Activated CD4-positive, CD25-positive, alpha-beta regulatory T cell treated with anti-CD3 and anti-CD28 coated beads, Interleukin-2, amount 50 U/mL, for 24 hours (primary cell): ENCODE results near the gene SBSN.
A peak's percentile ranks its signal among the peaks of the same experiment; 100 is the strongest.

Experiments used
- ATAC-seq, 2 donors: fragments of 150-1000 bp; cut with Tn5 transposase; one replicate each; pipeline ENCODE4 v1.10.0; 2021; ENCODE audit warnings: mild to moderate bottlenecking in 1 of 2, moderate library complexity in 1 of 2

The SBSN gene, protein sequence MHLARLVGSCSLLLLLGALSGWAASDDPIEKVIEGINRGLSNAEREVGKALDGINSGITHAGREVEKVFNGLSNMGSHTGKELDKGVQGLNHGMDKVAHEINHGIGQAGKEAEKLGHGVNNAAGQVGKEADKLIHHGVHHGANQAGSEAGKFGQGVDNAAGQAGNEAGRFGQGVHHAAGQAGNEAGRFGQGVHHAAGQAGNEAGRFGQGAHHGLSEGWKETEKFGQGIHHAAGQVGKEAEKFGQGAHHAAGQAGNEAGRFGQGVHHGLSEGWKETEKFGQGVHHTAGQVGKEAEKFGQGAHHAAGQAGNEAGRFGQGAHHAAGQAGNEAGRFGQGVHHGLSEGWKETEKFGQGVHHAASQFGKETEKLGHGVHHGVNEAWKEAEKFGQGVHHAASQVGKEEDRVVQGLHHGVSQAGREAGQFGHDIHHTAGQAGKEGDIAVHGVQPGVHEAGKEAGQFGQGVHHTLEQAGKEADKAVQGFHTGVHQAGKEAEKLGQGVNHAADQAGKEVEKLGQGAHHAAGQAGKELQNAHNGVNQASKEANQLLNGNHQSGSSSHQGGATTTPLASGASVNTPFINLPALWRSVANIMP

DNA sequence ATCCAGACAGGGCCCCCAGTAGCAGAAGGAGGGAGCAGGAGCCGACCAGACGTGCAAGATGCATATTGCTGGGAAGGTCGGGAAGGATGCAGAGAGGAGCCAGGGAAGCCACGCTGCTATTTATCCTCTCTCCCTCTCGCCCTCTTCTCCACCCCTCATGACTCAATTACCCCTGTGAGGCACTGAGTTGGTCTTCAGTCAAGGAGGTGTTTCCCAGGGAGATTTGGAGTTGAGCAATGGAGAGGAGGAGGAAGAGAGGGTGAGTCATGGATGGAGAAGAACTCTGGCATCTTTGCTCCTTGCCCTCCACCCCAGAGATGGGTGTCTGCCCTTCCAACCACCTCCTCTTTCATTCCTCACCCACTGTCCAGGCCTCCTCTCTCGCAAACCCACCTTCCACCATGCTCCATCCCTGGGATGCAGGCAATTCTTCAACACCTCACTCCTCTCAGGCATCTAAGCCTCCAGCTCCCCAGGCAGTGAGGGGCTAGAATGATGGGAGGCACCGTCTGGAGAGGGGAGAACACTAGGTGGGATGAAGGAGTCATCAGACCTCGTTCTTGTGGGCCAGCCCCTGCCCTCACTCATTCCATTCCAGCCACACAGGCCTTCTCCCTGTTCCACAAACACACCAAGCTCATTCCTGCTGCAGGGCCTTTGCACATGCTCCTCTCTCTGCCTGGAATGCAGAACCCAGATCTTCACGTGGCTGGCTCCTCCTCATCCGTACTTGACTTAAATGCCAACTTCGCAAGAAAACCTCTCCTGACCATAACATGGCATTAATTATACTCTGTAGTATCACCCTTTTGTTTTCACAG, at the start of gene SBSN:
Gene SBSN (minus strand): TSS at position 94 of the 821 bp plus-strand sequence. CDS start 30 bp downstream, at position 64.
- ATAC-seq: no peak

DNA sequence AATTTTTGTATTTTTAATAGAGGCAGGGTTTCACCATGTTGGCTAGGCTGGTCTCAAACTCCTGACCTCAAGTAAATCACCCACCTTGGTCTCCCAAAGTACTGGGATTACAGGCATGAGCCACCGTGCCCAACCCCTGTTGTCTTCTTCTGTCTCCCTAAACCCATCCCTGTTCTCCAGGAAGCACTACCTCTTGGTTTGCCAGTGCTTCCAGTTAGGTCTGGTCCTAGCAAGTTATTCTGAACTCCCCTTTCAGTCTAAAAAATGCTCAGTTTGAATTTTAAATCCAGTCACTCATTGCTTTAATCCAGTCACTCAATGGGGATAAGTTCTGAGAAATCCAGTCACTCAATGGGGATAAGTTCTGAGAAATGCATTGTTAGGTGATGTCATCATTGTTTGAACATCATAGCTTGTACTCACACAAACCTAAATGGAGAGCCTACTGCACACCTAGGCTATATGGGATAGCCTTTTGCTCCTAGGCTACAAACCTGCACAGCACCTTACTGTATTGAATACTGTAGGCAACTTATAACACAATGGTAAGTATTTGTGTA, 43.4 kb upstream of the SBSN start:
- peak in 1 of 2 donors; percentile 20 for ATAC-seq

DNA sequence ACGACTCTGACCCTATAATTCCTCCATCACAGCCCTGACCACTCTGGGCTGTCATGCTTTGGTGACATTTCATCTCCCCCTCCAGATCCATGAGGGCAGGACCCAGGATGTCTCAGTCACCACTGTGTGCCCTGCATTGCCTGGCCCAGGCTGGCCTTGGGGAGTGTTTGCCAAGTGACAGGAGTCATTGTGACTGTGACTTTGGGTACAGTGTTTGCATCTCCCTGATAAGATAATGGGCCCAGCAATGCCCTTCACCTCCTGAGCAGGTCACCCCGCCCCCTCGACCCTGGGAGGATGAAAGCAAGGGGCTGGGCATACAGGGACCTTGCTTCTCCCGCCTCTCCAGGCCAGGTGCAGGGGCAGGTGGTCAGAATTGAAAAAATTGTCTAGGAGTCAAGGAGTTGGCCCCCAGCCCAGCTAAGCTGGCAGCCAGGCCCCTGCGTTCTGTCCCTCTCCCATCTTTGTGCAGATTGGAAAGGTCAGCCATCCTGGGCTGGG, 41.2 kb upstream of the SBSN start:
- ATAC-seq: no peak

DNA sequence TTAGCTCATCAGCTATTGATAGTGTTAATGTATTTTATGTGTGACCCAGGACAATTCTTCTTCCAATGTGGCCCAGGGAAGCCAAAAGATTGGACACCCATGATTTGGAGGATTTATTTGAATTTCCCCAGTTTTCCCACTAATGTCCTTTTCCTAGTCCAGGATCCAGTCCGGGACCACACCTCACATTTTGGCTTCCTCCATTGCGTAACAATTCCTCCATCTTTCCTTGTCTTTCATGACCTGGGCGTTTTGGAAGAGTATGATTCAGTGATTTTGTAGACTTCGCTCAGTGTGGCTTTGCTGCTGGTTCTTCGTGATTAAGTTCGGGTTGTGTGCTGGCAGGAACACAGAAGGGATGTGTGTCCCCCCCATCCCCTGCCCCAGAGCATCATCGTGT, 38.6 kb upstream of the SBSN start:
- ATAC-seq: no peak

DNA sequence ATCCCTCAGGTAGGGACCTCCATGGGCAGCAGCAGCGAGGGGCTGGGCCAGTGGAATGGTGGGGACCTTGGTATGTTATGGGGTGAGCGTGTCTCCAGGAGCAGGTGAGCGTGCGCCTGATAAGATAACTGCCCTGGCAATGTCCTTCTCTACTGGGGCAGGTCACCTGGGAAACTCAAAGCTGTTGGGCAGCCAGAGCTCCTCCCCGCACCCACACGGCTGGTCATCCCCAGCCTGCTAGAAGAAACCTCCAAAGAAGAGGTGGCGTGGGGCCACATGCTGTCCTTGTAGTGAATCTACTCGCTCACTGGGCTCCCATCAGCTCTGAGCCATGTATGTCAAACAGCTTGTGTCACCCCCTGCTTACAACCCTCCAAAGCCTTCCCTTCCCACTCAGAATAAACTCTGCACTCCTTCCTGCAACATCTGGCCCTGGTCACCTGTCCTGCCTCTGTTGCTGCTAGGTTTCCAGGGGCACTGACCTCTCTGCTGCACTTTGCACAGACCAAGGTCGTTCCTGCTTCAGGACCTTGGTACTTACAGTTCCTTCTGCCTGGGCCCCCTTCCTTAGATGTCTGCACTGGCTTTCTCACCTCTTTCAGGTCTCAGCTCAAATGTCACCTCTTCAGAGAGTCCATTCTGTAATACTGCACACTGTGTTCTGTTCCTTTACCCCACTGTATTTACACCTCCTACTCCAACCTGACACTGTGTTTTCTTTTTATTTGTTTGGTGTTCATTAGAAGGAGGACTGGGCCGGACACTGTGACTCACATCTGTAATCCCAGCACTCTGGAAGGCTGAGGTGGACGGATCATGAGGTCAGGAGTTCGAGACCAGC, 37.1 kb upstream of the SBSN start:
- no peak for ATAC-seq

DNA sequence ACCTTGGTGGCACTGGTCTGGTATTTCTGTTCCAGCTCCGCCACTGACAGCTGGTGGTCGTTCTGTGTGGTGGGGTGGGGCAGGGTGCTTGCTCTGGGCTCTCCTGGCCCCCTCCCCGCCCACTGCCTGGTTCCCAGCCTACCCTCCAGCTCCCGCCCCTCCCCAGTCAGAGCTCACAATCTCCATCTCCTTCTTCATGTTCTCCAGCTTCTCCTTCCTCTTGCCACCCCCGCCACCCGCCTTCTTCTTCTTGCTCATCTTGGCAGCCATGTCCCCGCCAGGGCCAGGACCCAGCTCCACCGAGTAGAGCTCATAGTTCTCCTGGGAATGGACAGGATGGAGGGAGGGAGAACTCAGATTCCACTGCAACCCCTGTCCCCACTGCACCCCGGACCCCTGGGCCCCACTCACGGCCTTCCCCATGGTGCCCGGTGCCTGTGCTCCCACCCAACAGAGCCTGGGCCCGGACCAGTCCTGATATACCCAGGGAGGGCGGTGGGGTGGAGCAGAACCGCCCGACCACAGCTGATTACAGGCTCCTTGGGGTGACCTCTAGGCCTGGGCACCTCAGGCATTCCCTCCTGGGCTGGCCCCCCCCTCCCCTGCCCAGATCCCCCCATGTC, 35.2 kb upstream of the SBSN start, which contains the start of gene ATP4A:
Gene ATP4A (minus strand): TSS at position 452 of the 623 bp plus-strand sequence. CDS start 29 bp downstream, at position 423.
- ATAC-seq: no peak

DNA sequence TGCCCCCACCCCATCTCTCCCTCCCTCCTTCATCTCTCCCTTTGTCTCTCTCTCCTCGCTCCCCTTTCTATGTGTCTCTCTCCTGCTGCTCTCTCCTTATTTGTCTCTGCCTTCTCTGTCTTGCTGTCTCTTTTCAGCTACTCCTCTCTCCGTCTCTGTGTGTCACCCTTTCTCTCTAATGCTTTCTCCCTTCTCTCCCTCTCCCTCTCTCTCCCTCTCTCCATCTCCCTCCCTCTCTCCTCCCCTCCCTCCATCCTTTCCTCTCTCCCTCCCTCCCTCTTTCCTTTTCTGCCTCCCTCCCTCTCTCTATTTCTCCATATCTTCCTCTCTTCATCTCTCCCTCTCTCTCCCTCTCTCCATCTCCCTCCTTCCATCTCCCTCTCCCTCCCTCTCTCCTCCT, 34.7 kb upstream of the SBSN start:
- ATAC-seq: no peak

DNA sequence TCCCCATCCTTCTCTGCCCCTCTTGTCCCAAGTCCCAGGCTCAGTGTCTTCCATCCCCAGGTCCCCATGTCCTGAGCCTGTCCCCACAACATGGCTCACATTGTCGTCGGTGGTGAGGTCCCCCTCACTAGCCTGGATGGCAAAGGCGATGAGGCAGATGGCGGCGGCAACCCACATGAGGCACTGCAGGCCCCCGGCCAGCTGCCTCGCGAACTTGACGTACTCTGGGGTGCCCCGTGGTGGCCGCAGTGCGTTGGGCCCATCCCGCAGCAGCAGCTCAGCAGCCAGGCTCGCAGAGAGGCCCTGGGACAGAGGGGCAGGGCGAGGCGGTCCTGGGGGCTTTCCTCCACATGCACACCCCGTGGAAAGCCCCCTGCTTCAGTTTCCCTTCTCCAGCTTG, 34.2 kb upstream of the SBSN start:
- ATAC-seq: no peak

DNA sequence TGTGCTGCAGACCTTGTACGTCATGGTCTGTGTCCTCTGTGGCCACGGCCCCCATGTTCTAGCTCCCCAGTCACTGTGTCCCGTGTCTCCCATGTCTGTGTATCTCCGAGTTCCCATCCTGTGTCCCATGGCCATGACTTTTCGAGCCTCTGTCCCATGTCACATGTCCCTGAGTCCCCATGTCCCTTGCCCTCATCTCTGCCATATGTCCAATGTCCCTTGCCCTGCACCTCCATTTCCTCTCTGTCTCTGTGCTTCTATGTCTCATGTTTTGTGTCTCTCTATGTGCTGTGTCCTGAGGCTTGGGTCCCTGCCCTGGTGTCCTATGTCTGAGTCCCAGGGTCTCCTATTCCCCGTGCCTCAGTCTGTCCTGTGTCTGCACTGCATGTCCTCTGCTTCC, 33.3 kb upstream of the SBSN start:
- ATAC-seq: no peak

DNA sequence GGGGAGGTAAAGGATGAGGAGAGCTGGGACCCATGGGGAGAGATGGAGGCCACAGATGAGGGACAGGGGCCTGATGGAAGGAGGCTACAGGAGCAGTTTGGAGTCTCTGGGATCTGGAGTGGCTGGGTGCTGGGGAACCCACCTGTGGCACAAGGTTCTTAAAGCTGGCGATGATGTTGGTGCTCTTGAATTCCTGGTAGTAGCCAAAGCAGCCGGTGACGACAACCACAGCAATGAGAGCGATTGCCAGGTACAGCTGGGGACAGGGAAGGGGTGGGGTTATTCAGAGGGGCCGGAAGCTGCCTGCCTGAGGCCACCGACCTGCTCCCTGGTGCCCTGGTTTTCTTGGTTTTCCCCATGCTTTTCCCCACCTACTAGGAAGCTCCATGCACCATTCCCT, 32.6 kb upstream of the SBSN start:
- ATAC-seq: no peak

DNA sequence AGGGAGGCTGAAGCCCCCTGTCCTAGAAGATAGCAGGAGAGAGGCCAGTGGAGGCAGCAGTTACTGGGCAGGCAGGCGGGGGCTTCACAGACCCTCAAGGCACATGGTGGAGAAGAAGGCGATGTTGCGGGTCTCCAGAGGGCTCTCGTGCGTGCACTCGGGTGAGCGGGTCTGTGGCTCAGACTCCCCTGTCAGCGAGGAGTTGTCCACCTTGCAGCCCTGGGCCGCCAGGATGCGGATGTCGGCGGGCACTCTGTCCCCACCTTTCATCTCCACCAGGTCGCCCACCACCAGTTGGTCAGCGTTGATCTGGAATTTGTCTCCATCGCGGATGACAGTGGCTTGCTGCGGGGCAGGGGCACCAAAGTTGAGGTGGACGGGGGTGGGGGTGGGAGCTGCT, 32.2 kb upstream of the SBSN start:
- ATAC-seq: no peak

DNA sequence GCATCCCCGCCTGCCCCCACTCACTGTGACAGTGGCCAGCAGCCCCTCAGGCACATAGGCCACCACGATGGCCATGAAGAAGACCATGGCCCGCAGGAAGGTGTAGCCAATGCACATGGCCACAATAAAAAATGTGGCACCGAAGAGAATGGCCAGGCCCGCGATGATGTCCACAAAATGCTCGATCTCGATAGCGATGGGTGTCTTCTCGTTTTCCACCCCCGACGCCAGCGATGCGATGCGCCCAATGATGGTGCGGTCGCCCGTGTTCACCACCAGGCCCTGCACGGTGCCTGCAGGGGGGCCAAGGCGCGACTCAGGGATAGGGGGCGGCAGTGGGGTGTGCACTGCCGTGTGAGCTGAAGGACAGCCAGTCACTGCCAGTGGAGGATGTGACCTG, 31.7 kb upstream of the SBSN start:
- ATAC-seq: no peak

DNA sequence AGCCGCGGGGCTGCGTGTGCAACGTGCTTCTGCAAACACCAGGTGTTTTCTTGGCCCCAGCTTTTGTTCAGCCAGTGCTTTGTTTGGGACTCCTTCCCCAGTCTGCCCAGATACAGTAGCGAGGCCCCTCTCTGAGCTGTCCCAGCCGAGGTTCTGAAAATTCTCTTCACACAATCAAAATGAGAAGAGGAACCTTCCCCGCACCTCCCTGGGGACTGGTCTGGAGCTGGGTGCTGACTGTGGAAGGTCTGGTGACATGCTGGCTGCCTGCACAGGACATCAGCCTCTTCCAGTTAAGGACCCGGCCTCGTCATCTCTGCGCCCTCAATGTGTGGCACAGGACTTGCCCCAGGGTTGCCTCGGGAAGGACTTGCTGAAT, 31.2 kb upstream of the SBSN start:
- ATAC-seq: no peak

DNA sequence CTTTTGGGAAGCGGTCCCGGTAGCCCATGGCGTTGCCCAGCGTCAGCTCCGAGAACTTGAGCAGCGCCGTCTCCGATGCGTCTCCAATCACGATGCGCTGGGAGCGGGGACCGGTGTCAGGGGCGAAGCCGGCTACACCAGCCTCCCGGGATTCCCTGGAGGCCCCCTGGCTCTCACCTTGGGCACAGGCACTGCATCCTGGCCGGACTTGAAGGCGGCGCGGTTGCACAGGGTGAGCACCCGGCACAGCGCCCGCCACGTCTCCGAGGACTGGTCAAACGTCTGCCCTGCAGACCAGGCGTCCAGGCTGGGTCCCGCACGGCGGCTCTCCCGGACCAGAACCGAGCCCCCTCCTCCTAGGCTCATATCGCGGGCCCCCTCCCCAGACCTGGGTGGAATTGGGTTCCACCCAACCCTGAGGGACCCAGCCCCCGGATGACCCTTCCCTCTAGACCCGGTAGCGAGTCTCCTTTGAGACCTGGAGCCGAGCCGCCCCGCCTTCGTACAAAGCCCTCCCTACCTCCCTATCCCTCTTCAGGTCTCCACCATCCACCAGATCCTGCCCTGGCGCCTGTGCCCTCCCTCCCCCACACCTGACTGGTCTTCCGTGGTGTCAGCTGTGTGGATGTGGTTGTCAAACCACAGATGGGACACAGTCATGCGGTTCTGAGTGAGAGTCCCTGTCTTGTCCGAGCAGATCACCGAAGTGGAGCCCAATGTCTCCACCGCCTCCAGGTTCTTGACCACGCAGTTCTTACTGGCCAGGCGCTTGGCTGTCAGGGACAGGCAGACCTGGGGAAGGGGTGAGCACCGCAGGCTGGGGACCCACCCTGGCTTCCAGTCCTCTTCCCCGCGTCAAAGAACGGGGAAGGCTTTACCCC, 30.5 kb upstream of the SBSN start:
- no peak for ATAC-seq

DNA sequence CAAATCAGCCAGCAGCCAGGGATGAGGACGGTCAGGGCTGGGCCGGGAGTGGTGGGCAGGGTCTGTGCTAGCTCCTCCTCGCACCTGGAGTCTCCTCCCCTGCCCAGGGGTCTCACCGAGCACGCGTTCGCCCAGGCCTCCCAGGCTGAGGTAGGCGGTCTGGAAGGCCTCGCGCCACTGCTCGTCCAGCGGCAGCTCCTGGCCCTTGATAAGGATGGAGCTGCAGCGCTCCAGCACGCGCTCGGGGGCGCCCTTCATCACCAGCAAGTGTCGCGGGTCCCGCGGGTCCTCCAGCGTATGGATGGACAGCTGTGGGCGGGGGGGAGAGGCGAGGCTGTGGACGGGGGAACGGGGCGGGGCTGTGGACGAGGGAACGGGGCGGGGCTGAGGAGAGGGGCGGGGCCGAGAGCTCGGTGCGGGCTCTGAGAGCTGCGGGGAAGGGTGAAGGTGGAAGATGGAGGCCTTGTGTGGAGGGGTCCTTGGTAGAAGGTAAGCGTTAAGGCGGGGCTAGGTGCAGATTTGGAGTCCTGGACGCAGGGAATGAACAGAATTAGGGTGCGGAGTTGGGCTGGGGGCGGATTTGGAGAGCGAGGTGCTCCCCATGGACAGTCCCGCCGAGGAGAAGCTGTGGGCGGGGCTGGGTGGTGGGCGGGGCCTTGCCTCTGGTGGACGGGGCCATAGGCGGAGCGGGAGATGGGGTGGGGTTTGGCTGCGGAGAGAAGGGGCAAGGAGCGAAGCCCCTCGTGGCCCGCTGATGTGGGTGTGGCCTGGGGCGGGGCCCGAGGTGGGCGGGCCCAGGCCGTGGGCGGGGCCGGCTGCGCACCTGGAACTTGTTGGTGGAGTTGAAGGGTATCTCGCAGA, 29.7 kb upstream of the SBSN start:
- peak; percentile 55 to 62 for ATAC-seq

DNA sequence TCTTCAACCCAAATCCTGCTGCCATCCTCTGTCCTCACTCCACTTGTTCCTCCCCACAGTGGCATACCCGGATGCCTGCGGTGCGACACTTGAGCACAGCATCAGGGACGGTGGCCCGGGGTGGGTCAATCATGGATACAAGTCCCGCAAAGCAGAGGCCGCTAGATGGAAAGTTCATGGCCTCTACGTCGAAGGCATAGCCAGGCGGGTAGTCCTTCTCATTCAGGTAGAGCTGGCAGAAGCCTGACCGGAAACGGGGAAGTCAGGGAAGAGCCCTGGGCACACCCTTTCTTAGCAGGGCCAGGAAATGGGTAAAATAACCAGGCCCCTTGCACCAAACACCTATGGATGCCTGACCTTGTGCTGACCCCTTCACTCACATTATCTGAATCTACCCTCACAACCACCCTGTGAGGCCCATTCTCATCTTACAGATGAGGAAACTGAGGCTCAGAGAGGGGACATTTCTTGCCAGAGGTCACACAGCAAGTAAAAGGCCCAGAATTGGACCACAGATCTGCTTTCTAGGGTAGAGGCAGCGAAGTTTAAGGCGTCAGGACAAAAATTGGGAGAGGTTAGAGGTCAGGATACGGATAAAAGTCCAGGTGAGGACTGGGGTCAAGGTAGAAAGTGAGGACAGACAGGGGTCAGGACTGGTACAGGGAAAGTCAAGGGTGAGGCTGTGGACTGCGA, 28.9 kb upstream of the SBSN start:
- no peak for ATAC-seq

DNA sequence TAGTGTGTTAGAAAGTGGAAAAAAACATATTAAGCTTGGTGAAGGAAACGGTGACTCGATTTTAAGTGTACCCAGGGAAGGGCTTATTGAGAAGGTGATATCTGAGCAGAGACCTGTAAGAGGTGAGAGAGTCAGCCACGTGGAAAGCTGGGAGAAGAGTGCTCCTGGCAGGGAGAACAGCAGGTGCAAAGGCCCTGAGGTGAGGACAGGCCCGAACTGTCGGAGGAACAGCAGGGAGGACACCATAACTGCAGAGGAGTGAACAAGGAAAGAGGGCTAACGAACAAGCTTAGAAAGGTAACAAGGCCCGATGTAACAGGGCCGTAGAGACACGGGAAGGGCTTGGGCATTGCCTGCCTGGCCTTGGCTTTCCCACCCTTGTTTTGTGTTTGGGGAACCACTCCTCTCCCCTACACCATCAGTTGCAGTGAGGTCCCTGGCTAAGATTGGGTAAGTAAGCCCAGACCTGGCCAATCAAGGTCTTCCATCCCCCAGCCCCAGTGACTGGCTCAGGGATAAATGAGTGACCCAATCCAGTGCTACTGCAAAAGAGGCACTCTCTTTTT, 28.0 kb upstream of the SBSN start:
- ATAC-seq: no peak

DNA sequence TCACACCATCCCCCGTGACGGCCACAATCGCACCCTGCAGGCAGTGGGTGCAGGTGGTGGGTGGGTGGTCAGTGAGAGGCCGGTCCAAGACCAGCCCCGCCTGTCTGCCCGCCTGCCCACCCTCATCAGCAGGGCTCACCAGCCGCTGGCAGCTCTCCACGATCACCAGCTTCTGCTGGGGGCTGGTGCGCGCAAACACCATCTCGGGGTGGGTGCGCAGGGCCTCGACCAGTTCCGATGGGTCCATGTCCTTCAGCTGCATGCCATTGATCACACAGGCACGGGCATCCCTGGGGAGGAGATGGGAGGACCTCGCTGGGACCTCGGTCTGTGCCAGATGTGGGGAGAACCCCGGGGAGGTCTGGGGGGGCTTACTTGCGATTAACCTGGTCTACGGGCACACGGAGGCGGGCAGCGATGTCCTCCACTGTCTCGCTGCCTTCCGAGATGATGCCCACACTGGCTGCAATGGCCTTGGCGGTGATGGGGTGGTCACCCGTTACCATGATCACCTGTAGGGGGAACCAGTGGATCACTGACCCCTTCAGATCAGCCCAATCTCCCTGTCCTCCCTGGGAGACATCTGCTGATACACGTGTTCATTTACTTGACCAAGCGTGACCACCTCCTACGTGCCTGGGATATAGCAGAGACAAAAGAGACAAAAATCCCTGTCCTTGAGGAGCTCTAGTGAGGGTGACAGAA, 27.3 kb upstream of the SBSN start:
- ATAC-seq: no peak
